GM12878 (cell line): ENCODE data around the gene ELL2. TPM values are rescaled to one million over a fixed set of nuclear protein-coding genes. Genes with fewer than 3 reads are reported as not detected.
A peak's percentile ranks its signal among the peaks of the same experiment; 100 is the strongest.

ENCODE experiments used
- BCL11A ChIP-seq: IDR thresholded peaks from 2 replicates; pipeline ENCODE4 v1.6.1; 2011; ENCODE audit warnings: low read depth, low read length
- BHLHE40 ChIP-seq, 2 experiments: fragments of 450-650 bp in 1 of 2; IDR thresholded peaks; 2 replicates each; pipeline ENCODE4 v1.6.1; 2011 to 2017; ENCODE audit warnings: low read depth in 2 of 2, borderline replicate concordance in 1 of 2, improper control_type of control experiment in 1 of 2, low read length in 1 of 2, mild to moderate bottlenecking in 1 of 2
- BMI1 ChIP-seq: fragments of 450-650 bp; IDR thresholded peaks from 2 replicates; pipeline ENCODE4 v1.6.1; 2016; ENCODE audit warnings: mild to moderate bottlenecking, moderate library complexity, borderline replicate concordance
- CBFB ChIP-seq: IDR thresholded peaks from 2 replicates; pipeline ENCODE4 v1.6.1; 2016; ENCODE audit warnings: antibody characterized with exemption, low read depth
- CHD2 ChIP-seq: IDR thresholded peaks from 2 replicates; pipeline ENCODE4 v1.6.1; 2011; ENCODE audit warnings: low read depth, low read length, improper control_type of control experiment, borderline replicate concordance
- CREB1 ChIP-seq: IDR thresholded peaks from 2 replicates; pipeline ENCODE4 v1.6.1; 2012; ENCODE audit warnings: low read depth, mild to moderate bottlenecking, inconsistent platforms
- FOS ChIP-seq: IDR thresholded peaks from 3 replicates; pipeline ENCODE4 v1.6.1; 2011; ENCODE audit warnings: borderline replicate concordance; ENCODE audit not compliant: insufficient read length; ENCODE audit errors: extremely low read depth
- IKZF1 ChIP-seq: fragments of 450-650 bp; conservative IDR thresholded peaks from 2 replicates; pipeline ENCODE4 v1.6.1; 2017; ENCODE audit warnings: antibody characterized with exemption, mild to moderate bottlenecking
- JUNB ChIP-seq: IDR thresholded peaks from 2 replicates; pipeline ENCODE4 v1.6.1; 2016; ENCODE audit warnings: antibody characterized with exemption, mild to moderate bottlenecking
- MTA2 ChIP-seq: fragments of 450-650 bp; IDR thresholded peaks from 2 replicates; pipeline ENCODE4 v1.6.1; 2016; ENCODE audit warnings: low read depth, mild to moderate bottlenecking, moderate library complexity
- MTA3 ChIP-seq: IDR thresholded peaks from 2 replicates; pipeline ENCODE4 v1.6.1; 2012; ENCODE audit warnings: low read length, inconsistent platforms, borderline replicate concordance
- MXI1 ChIP-seq: fragments of 150-350 bp; IDR thresholded peaks from 2 replicates; pipeline ENCODE4 v1.6.1; 2011; ENCODE audit warnings: low read depth, mild to moderate bottlenecking, inconsistent platforms, low read length, improper control_type of control experiment
- MYB ChIP-seq: fragments of 150-350 bp; IDR thresholded peaks from 2 replicates; pipeline ENCODE4 v1.6.1; 2014; ENCODE audit warnings: mild to moderate bottlenecking, low read depth, low read length, borderline replicate concordance
- NR2F1 ChIP-seq: fragments of 450-650 bp; conservative IDR thresholded peaks from 2 replicates; pipeline ENCODE4 v1.6.1; 2017; ENCODE audit warnings: mild to moderate bottlenecking
- POLR2AphosphoS5 ChIP-seq: IDR thresholded peaks from 2 replicates; pipeline ENCODE4 v1.6.1; 2011; ENCODE audit warnings: mild to moderate bottlenecking, low read length, inconsistent platforms
- RELA ChIP-seq: fragments of 450-650 bp; IDR thresholded peaks from 2 replicates; pipeline ENCODE4 v1.8.0; 2014; ENCODE audit warnings: borderline replicate concordance; ENCODE audit not compliant: partially characterized antibody
- SMARCA5 ChIP-seq: fragments of 450-650 bp; IDR thresholded peaks from 2 replicates; pipeline ENCODE4 v1.6.1; 2017; ENCODE audit warnings: mild to moderate bottlenecking
- SRF ChIP-seq, 2 experiments: IDR thresholded peaks; 2 replicates each; pipeline ENCODE4 v1.6.1; 2011; ENCODE audit warnings: low read depth in 2 of 2, low read length in 2 of 2, mild to moderate bottlenecking in 1 of 2, moderate library complexity in 1 of 2
- STAT1 ChIP-seq: fragments of 450-650 bp; conservative IDR thresholded peaks from 2 replicates; pipeline ENCODE4 v1.6.1; 2014; ENCODE audit warnings: antibody characterized with exemption, mild to moderate bottlenecking
- SUZ12 ChIP-seq: fragments of 200-600 bp; sonication (generic); IDR thresholded peaks from one replicate; pipeline ENCODE4 v1.6.1; 2018; ENCODE audit warnings: antibody characterized with exemption, mild to moderate bottlenecking; ENCODE audit not compliant: unreplicated experiment
- TCF7 ChIP-seq: IDR thresholded peaks from 2 replicates; pipeline ENCODE4 v1.6.1; 2014; ENCODE audit warnings: antibody characterized with exemption, borderline replicate concordance
- ZNF217 ChIP-seq: fragments of 450-650 bp; IDR thresholded peaks from 2 replicates; pipeline ENCODE4 v1.6.1; 2017; ENCODE audit warnings: antibody characterized with exemption, mild to moderate bottlenecking
- ZNF274 ChIP-seq: IDR thresholded peaks from one replicate; pipeline ENCODE4 v1.8.0; 2011; ENCODE audit not compliant: insufficient read length, insufficient read depth
- ZNF622 ChIP-seq: fragments of 450-650 bp; IDR thresholded peaks from 2 replicates; pipeline ENCODE4 v1.6.1; 2017; ENCODE audit warnings: mild to moderate bottlenecking, inconsistent platforms
- polyA plus RNA-seq, 11 experiments: library from polyadenylated mRNA; depleted of rRNA in 4 of 11; unstranded in 6 of 11; stranded (reverse) in 5 of 11; fragments of >200 nt; fragmentation: Nextera tagmentation in 4 of 11; fragmentation: Illumina TruSeq in 1 of 11; extraction: Ambion mirVana in 4 of 11; extraction: Trizol in 1 of 11; gene quantifications; 1 replicate in 1 of 11; 2 replicates in 10 of 11; pipeline versions ENCODE4 v1.2.1 to v1.2.3, GENCODE V29; 2011 to 2016; ENCODE audit warnings: inconsistent platforms in 2 of 11, missing spikeins in 2 of 11, low read depth in 1 of 11
- total RNA-seq, 4 experiments: library from RNA; depleted of rRNA in 3 of 4; stranded (reverse); fragments of >200 nt in 3 of 4; fragmentation: Illumina TruSeq in 1 of 4; extraction: Trizol in 1 of 4; gene quantifications; 2 replicates each; pipeline versions ENCODE4 v1.2.1 to v1.2.3, GENCODE V29; 2013 to 2021
- TF ChIP-seq, protein P1 (sequence below): fragments of 450-650 bp; IDR thresholded peaks from 2 replicates; pipeline ENCODE4 v1.6.1; 2016; ENCODE audit warnings: mild to moderate bottlenecking
- TF ChIP-seq, protein P2 (sequence below): fragments of 450-650 bp; IDR thresholded peaks from 2 replicates; pipeline ENCODE4 v1.6.1; 2017; ENCODE audit warnings: mild to moderate bottlenecking, moderate library complexity
- TF ChIP-seq, protein P3 (sequence below): IDR thresholded peaks from 2 replicates; pipeline ENCODE4 v1.6.1; 2011; ENCODE audit warnings: low read depth, mild to moderate bottlenecking, low read length, moderate library complexity, borderline replicate concordance; ENCODE audit errors: extremely low read depth

The ELL2 gene
- total and polyA plus RNA-seq, 10 of the 15 experiments (the other 5 are each of a cell fraction or from before 2014, with no cell fraction given) = 24.2 to 91.4 (median 57.4) TPM

DNA sequence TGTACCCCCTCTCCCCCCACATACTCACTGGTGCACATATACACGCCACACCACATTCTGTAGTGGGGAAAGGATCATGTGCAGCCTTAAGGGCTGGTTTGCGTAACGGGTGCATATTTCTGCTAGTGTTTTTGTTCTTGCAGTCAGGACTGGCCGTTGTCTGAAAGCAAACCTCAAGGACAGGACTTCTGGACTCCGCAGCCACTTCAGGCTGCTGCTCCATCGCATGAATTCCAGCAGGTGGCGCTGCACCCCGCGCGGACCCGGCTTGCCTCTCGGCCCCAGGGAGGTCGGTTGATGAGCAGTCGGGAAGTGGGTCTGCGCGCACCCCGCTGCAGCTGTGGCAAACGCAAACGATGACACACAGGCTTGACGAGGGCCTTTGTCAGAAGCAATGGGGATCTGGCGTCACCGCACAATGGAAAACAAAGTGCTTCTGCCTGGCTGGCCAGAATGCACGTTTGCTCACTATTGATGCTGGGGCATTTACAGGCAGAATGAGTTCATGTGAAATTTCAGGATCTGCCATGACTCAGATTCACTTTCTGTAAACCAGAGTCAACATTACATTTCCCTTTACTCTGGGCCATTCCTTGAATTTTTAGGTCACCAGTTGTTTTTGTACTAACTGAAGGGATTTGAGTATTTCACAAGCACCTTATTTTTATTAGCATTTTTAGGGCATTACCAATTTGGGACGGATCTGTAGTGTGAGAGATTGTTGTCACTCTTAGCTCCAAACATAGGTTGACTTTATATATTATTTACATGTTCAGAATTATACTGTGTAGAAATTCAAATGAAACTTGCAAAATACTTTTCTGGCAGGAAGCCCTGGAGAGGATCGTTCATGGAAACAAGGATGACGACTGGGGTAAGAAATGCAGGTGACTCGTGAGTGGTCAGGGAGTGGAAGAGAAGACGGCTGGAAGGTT lies 102.7 kb downstream of the ELL2 start (continued):
- TF ChIP-seq RELA (peak; percentile 53), BHLHE40 (IDR thresholded peaks at IDR 0.05; ENCODE audit: borderline replicate concordance in 1 of 2, low read depth in 2 of 2, low read length in 1 of 2) (0 out of 4 replicates have a peak, but pooled peaks have one; percentile 20 to 49), SRF (IDR thresholded peaks at IDR 0.05; ENCODE audit: low read depth in 2 of 2, low read length in 2 of 2) (no peak), CHD2 (no peak), CBFB (0 out of 2 replicates have a peak, but pooled peaks have one; percentile 46), CREB1 (peak; percentile 94), SUZ12 (no peak), FOS (no peak), JUNB (no peak), ZNF274 (no peak), SMARCA5 (peak; percentile 90), POLR2AphosphoS5 (no peak), NR2F1 (no peak), MTA3 (no peak), ZNF622 (no peak), MYB (no peak), MTA2 (no peak), STAT1 (peak; percentile 93), BCL11A (no peak), TCF7 (no peak), BMI1 (no peak; the same call in 1 of the 2 replicates), IKZF1 (peak; percentile 59), ZNF217 (no peak), MXI1 (no peak)
- TF ChIP-seq, protein P1, sequence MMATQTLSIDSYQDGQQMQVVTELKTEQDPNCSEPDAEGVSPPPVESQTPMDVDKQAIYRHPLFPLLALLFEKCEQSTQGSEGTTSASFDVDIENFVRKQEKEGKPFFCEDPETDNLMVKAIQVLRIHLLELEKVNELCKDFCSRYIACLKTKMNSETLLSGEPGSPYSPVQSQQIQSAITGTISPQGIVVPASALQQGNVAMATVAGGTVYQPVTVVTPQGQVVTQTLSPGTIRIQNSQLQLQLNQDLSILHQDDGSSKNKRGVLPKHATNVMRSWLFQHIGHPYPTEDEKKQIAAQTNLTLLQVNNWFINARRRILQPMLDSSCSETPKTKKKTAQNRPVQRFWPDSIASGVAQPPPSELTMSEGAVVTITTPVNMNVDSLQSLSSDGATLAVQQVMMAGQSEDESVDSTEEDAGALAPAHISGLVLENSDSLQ = peak; percentile 67
- TF ChIP-seq, protein P2, sequence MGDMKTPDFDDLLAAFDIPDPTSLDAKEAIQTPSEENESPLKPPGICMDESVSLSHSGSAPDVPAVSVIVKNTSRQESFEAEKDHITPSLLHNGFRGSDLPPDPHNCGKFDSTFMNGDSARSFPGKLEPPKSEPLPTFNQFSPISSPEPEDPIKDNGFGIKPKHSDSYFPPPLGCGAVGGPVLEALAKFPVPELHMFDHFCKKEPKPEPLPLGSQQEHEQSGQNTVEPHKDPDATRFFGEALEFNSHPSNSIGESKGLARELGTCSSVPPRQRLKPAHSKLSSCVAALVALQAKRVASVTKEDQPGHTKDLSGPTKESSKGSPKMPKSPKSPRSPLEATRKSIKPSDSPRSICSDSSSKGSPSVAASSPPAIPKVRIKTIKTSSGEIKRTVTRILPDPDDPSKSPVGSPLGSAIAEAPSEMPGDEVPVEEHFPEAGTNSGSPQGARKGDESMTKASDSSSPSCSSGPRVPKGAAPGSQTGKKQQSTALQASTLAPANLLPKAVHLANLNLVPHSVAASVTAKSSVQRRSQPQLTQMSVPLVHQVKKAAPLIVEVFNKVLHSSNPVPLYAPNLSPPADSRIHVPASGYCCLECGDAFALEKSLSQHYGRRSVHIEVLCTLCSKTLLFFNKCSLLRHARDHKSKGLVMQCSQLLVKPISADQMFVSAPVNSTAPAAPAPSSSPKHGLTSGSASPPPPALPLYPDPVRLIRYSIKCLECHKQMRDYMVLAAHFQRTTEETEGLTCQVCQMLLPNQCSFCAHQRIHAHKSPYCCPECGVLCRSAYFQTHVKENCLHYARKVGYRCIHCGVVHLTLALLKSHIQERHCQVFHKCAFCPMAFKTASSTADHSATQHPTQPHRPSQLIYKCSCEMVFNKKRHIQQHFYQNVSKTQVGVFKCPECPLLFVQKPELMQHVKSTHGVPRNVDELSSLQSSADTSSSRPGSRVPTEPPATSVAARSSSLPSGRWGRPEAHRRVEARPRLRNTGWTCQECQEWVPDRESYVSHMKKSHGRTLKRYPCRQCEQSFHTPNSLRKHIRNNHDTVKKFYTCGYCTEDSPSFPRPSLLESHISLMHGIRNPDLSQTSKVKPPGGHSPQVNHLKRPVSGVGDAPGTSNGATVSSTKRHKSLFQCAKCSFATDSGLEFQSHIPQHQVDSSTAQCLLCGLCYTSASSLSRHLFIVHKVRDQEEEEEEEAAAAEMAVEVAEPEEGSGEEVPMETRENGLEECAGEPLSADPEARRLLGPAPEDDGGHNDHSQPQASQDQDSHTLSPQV = no peak
- TF ChIP-seq, protein P3, sequence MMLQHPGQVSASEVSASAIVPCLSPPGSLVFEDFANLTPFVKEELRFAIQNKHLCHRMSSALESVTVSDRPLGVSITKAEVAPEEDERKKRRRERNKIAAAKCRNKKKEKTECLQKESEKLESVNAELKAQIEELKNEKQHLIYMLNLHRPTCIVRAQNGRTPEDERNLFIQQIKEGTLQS = no peak
